GM19025 (cell line): ENCODE data around the gene TEAD1.
A peak's percentile ranks its signal among the peaks of the same experiment; 100 is the strongest.

Experiments
- ATAC-seq: cut with Tn5 transposase; IDR thresholded peaks from one replicate; pipeline ENCODE4 v1.9.1; 2021; ENCODE audit warnings: mild to moderate bottlenecking, low read depth, moderate library complexity; ENCODE audit not compliant: unreplicated experiment

Gene TEAD1

GRCh38 chr11:12664385-12664784 is 9.8 kb upstream of the TEAD1 start:
- no peak for ATAC-seq

DNA sequence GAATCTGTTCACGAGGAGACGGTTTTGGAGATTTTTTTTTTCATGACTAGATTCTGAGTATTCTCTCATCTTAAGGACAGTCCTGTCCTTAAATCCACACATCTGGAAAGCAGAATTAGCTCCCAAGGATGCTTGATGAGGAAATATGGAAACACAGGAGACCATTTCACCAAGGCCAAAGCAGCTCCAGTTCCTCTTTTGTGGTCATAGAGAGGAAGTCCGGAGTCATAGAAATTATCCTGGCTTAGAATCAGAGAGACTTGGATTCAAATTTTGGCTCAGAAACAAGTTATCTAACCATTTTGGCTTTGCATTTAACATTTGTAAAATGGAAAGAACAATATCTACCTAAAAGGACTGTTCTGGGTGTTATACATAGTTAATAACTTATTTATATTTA is 7.3 kb upstream of the TEAD1 start:
- ATAC-seq, result no peak

GRCh38 chr11:12667646-12668045 is 6.6 kb upstream of the TEAD1 start:
- ATAC-seq, result no peak

DNA sequence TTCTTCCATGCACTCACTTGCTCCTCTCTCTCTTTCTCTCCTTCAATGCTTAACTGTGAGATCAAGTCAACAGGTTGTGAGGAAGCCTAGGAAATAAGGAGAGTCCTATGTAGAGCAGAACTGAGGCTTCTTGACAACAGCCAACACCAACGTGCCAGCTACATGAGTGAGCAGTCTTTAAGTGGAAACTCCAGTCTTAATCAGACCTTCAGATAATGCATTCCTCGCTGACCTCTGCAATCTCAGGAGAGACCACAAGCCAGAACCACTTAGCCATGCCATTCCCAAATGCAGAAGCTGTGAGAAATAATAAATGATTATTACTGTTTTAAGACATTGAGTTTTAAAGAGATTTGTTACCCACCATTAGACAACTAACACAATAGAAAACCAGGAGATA is 6.1 kb upstream of the TEAD1 start:
- no peak for ATAC-seq

- no peak for ATAC-seq
These were observed 4.3 kb upstream of the TEAD1 start for GRCh38 chr11:12669930-12670329.

DNA sequence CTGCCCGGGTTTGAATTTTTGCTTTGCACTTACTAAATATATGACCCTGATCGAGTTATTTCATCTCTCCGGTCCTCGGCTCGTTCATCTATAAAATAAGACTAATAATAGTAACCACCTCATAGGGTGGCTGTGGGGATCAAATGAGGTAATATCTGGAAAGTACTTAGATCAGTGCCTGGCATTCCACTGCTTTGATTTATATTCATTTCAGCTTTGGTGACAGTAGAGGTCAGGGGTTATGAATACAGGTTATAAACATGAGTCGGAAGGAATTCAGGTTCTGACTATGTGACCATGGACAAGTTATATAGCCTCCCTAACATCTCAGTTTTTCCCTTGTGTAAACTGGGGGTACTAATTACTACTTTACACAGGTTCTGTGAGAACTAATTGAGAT is 2.9 kb upstream of the TEAD1 start:
- ATAC-seq, result no peak

DNA sequence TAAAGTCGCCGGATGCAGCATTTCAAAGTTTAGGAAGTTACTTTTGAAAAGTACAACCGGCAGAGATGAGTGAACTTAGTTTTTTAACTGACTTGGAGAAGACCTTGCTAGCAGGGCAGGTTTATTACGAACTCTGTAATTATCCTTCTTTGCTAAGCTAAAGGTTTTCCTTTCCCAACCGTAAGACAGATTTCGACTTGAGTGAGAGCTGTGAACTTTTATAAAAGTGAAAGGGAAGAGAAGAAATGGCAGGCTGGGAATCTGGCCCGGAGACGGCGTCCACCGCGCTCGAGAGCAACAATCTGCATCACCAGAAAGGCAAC is 659 bp upstream of the TEAD1 start:
- peak; percentile 16 for ATAC-seq

DNA sequence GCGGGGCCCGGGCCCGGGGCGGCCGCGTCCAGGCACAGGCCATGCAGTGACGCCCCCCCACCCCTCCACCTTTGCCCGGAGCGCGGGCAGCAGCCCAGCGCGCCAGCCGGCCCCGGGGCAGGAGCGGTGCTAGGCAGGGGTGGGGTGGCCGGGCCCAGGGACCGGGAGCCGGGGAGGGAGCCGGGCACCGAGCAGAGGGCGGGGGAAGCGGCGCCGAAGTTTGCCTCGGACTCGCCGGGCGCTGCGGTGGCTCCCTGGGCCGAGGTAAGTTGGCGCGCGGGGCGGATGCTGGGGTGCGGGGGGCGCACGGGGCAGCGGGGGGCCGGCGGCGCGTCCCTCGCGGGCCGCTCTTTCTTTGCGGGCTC is 332 bp downstream of the TEAD1 start:
- no peak for ATAC-seq

DNA sequence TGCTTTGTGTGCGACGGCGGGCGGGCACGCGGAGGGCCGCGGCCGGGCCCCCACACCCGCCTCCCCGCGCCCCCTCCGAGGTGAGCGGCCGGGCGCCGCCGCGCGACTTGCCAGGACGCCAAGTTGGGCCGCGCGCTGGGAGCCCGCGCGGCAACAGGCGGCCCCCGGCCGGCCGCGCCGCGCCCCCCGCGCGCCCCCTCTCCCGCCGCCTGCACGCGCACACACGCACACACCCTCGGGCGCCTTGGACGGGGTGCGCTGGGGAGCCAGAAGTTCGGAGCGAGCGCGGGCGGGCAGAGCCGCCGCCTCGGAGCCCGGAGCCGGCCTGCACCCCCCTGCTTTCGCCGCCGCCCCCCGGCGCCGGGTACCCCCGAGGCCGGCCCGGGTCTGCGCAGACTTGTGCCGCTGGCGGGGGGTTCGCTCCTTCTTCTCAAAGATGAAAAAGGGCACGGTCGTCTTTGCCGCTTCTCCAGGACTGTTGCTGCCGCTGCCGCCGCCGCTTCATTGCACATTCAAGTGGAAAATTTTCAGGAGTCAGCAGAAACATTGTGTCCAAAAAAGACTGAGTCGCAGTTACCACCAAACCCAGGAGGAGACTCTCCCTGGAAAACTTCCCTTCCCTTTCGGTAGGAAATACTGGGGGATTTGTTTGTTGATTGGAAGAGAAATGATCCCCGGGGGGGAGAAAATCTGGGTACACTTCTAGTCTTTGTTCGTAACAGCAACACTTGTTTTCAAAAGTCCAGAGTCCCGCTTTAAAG is 895 bp downstream of the TEAD1 start:
- ATAC-seq, result no peak

DNA sequence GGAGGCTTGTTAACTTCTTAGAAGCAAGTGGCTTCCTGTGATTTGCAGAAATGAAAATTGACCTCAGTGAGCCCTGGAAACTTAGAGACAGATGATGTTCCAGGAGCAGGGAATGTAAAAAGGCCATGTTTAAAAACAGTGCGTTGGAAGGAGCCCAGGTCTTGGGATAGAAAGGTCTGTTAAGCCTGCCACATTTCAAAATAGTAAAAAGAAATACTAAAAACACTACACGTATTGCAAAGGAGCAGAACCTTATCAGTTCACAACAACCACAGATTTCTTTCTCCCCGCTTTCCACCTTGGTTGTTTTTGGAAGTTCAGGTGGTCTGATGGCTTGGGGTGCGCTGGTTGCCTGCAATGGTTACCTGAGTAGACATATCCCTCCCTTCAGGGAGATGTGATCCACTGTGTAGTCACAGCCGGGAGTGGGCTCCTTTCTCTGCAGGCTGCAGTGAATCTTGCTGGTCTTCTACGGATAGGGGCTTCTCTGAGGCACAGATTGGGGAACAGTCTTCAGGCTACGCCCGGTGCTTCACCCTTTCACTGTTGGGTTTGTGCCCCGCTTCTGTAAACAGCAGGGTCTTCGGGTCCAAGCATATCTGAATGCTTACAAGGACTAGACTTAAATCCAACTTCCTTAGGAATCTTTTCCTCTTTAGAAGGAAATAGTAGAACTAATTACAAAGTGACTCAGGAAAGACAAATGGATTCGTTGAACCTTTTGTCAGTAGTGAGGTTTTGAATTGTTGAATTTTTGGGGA is 1.9 kb downstream of the TEAD1 start:
- no peak for ATAC-seq

DNA sequence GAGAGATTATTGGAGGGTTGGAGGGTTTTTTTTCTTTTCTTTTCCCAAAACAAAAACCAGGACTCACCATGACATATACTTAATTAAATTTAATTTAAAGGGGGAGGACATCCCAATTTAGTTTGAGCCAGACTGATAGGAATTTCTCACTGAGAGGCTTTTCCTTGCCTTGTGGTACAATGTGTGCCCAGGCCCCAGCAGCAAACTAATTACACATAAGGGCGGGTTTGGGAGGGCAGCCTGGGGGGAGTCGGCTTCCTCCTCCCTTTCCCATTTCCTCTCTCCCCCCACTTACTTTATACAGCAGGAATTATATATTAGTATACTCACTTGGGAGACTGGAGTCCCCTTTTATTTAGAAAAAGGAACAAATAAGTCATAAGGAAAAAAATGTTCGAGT is 2.9 kb downstream of the TEAD1 start:
- no peak for ATAC-seq

GRCh38 chr11:12678092-12678491 is 3.9 kb downstream of the TEAD1 start:
- no peak for ATAC-seq

DNA sequence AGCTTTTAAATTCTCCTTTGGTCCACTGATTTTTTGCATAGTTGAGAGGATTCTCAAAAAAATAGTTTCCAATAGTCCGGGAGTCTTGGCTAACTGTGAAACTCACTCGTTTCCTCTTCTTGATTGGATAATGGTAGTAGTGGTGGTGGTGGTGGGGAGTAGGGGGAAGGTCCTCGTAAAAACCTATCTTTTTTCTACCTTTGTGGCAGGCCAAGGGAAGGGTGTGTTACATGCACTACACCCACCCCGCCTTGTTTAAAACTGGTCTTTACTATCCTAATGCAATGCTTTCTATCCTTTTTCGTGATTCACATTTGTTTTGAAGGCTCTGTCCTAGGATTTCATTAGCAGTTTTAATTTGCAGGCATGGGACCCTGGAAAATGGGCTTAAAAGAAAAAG is 4.8 kb downstream of the TEAD1 start:
- no peak for ATAC-seq

DNA sequence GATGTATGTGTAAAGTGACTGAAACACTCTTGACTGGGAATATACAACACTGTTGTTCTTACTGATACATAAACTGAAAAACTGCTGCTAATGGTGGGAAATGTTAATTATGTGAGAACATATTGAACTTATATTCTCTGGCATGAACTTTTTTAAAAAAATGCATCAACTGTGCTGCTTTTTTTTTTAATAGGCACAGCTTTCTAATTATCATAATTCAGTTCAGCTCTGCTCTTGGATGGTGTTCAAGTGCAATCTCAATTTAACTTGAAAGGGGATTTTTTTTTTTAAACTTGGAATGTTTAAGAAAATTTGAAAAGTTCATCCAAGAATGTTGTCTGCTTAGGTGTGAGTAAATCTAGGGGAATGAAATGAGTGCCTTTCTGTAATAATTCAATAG is 5.2 kb downstream of the TEAD1 start:
- ATAC-seq, result no peak

GRCh38 chr11:12680246-12680939 is 6.2 kb downstream of the TEAD1 start:
- ATAC-seq, result no peak

DNA sequence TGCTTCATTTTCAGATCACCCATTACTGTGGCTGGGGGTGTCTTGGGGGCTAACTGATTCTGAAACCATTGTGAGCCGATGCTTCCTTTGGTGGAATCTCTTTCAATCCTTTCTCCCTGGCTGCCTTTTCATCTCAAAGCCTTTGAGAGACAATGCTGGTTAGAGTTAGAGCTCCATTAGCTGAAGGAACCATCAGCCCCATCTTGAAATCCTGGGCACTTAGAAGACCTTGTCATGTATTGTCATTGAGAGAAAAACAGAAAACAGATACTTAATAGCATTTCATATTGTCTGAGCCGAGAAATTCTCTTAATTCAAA is 6.7 kb downstream of the TEAD1 start:
- ATAC-seq, result no peak

DNA sequence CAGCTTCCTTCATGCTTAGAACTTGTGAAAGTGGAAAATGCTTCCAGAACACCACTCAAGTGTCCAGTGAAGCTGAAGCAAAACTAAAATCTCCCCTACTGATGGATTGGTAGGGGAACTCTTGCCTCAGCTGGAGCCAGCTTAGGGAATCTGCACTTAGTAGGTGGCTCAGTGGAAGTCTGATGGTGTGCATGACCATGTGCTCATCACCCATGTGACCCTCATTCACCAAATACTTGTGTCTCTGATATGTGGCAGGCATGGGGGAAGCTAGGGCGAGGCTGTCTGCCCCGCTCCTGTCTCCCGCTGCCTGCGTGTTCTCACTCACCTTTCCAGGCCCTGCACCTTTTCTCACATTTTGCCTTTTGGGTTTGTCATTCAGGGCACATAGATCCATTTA is 7.2 kb downstream of the TEAD1 start:
- ATAC-seq, result no peak

- no peak for ATAC-seq
These were observed 8.1 kb downstream of the TEAD1 start for GRCh38 chr11:12682288-12682687.

GRCh38 chr11:12682737-12683500 is 8.7 kb downstream of the TEAD1 start:
- no peak for ATAC-seq

- ATAC-seq, result no peak
These were observed 9.7 kb downstream of the TEAD1 start for GRCh38 chr11:12683874-12684273.

- ATAC-seq, result no peak
These were observed 10.1 kb downstream of the TEAD1 start for GRCh38 chr11:12684315-12684714.
